SU-DHL-6 (cell line): ENCODE measurements around the gene OXCT1.

Experiments
- H2AFZ ChIP-seq: fragments of 200-600 bp; sonication (generic); 2 replicates; pipeline ENCODE4 v1.6.1; 2014; ENCODE audit warnings: low read depth, mild to moderate bottlenecking, moderate library complexity, mixed read lengths, antibody characterized with exemption, low read length; ENCODE audit not compliant: severe bottlenecking
- H3F3A ChIP-seq: fragments of 200-600 bp; shearing (Covaris generic); 2 replicates; pipeline ENCODE4 v1.6.0; 2016; ENCODE audit warnings: antibody characterized with exemption, mild to moderate bottlenecking; ENCODE audit not compliant: insufficient read depth
- H3K27ac ChIP-seq: fragments of 200-600 bp; sonication (generic); 2 replicates; pipeline ENCODE4 v1.5.1; 2016; ENCODE audit warnings: low read depth, mild to moderate bottlenecking, low read length, moderate library complexity, mixed read lengths
- H3K27me3 ChIP-seq: fragments of 200-600 bp; sonication (generic), shearing (Covaris generic); 2 replicates; pipeline ENCODE4 v1.6.0; 2014; ENCODE audit warnings: mild to moderate bottlenecking, low read length
- H3K36me3 ChIP-seq: fragments of 200-600 bp; sonication (generic); 2 replicates; pipeline ENCODE4 v1.6.1; 2014; ENCODE audit warnings: mild to moderate bottlenecking, low read length, mixed read lengths
- H3K4me2 ChIP-seq: fragments of 300-600, 200-600 bp; shearing (Covaris generic), sonication (generic); 2 replicates; pipeline ENCODE4 v1.6.0; 2014; ENCODE audit warnings: low read length, low read depth, mild to moderate bottlenecking; ENCODE audit not compliant: poor library complexity, severe bottlenecking
- H3K4me3 ChIP-seq: fragments of 200-600 bp; sonication (generic); 2 replicates; pipeline ENCODE4 v1.5.1; 2014; ENCODE audit warnings: antibody characterized with exemption, low read length, mild to moderate bottlenecking, mixed read lengths; ENCODE audit not compliant: insufficient read depth, poor library complexity, severe bottlenecking
- H3K79me2 ChIP-seq: fragments of 200-600 bp; sonication (generic); 2 replicates; pipeline ENCODE4 v1.6.1; 2014; ENCODE audit warnings: mild to moderate bottlenecking, low read length, moderate library complexity; ENCODE audit not compliant: insufficient read depth
- H3K9ac ChIP-seq: fragments of 200-600 bp; sonication (generic); 2 replicates; pipeline ENCODE4 v1.7.0; 2014; ENCODE audit warnings: mild to moderate bottlenecking, low read length
- H3K9me2 ChIP-seq: fragments of 200-600 bp; sonication (generic); replicated peaks from 2 replicates; pipeline ENCODE4 v1.6.1; 2014; ENCODE audit warnings: low read length; ENCODE audit not compliant: insufficient read depth
- H3K9me3 ChIP-seq: fragments of 200-600 bp; sonication (generic); 2 replicates; pipeline ENCODE4 v1.6.1; 2014; ENCODE audit warnings: low read length, mixed read lengths; ENCODE audit not compliant: insufficient read depth
- H4K20me1 ChIP-seq: fragments of 200-600 bp; sonication (generic); 2 replicates; pipeline ENCODE4 v1.6.1; 2014; ENCODE audit warnings: low read depth, mild to moderate bottlenecking, antibody characterized with exemption, low read length, moderate library complexity, mixed read lengths
- CTCF ChIP-seq: fragments of 200-600 bp; sonication (generic); IDR thresholded peaks from one replicate; pipeline ENCODE4 v1.5.1; 2017; ENCODE audit warnings: antibody characterized with exemption, mild to moderate bottlenecking, low read length, moderate library complexity; ENCODE audit not compliant: insufficient read depth, poor library complexity, severe bottlenecking
- EZH2phosphoT487 ChIP-seq: fragments of 200-600 bp; sonication (generic), shearing (Covaris generic); conservative IDR thresholded peaks from 2 replicates; pipeline ENCODE4 v1.6.1; 2018; ENCODE audit warnings: mild to moderate bottlenecking, antibody characterized with exemption, low read length, moderate library complexity, mixed read lengths

The OXCT1 gene

GRCh38 chr5:41906151-41906550 lies 35.9 kb upstream of the OXCT1 start:
- Histone ChIP-seq H3K9me2 (no peaks in the 10 kb centered on the region), H2AFZ (no peak overlapping the region), H3K4me2 (peak overlapping the region; percentile 95), H4K20me1 (no peaks in the 10 kb centered on the region), H3K27me3 (no peaks in the 10 kb centered on the region), H3F3A (peaks cover 10% of the 10 kb centered on the region), H3K27ac (no peak overlapping the region), H3K9ac (no peak overlapping the region), H3K36me3 (peaks cover 42% of the 10 kb centered on the region; the same call in 1 of the 2 replicates), H3K4me3 (no peak overlapping the region), H3K9me3 (no peaks in the 10 kb centered on the region), H3K79me2 (peaks cover 26% of the 10 kb centered on the region)
- no peak for TF ChIP-seq CTCF
- no peak for TF ChIP-seq EZH2phosphoT487

- H3K4me2 ChIP-seq: peak within 1 kb of the TSS; percentile 95
- H3K79me2 ChIP-seq: peaks cover 26% of the 10 kb centered on the region
- peak within 1 kb of the TSS; percentile 82 for H3K9ac ChIP-seq
- no peaks in the 10 kb centered on the region for H3K9me3 ChIP-seq
- H3F3A ChIP-seq: peaks cover 10% of the 10 kb centered on the region
- TF ChIP-seq EZH2phosphoT487: no peak
- TF ChIP-seq CTCF: no peak
- H3K36me3 ChIP-seq: peaks cover 26% of the 10 kb centered on the region; the same call in 1 of the 2 replicates
- no peaks in the 10 kb centered on the region for H3K27me3 ChIP-seq
- H3K27ac ChIP-seq: peak within 1 kb of the TSS; percentile 41
- peak within 1 kb of the TSS; percentile 93 for H3K4me3 ChIP-seq
- H2AFZ ChIP-seq: peak within 1 kb of the TSS; percentile 90
- H3K9me2 ChIP-seq: no peaks in the 10 kb centered on the region
- H4K20me1 ChIP-seq: no peaks in the 10 kb centered on the region
Measured at GRCh38 chr5:41903892-41904799, 33.9 kb upstream of the OXCT1 start, which contains the start of gene RIMOC1. RIMOC1 (plus strand) TSS chr5:41904344; CDS start chr5:41904368, 24 bp downstream.

- Histone ChIP-seq H3K4me3 (peak overlapping the region; percentile 93), H3K36me3 (peaks cover 19% of the 10 kb centered on the region; the same call in 1 of the 2 replicates), H3K27ac (peak overlapping the region; percentile 23; the same call in 1 of the 2 replicates), H3K4me2 (peak overlapping the region; percentile 95), H3K9me3 (no peaks in the 10 kb centered on the region), H3K27me3 (no peaks in the 10 kb centered on the region), H3F3A (peaks cover 10% of the 10 kb centered on the region), H3K9me2 (no peaks in the 10 kb centered on the region), H4K20me1 (no peaks in the 10 kb centered on the region), H3K79me2 (peaks cover 26% of the 10 kb centered on the region), H3K9ac (peak overlapping the region; percentile 82), H2AFZ (peak overlapping the region; percentile 90)
- TF ChIP-seq CTCF (no peak), EZH2phosphoT487 (no peak)
Measured at GRCh38 chr5:41903382-41903891, 33.2 kb upstream of the OXCT1 start.
